GM21786 (cell line): ENCODE measurements around the gene LRRFIP2.
A peak's percentile ranks its signal among the peaks of the same experiment; 100 is the strongest.
"Not testable (repeated sequence)": the region's sequence is repeated elsewhere in the genome, so short reads cannot be mapped to it uniquely, and the experiment has no call there.

Experiments
- ATAC-seq: cut with Tn5 transposase; IDR thresholded peaks from one replicate; pipeline ENCODE4 v1.9.1; 2021; ENCODE audit not compliant: unreplicated experiment

The LRRFIP2 gene, protein sequence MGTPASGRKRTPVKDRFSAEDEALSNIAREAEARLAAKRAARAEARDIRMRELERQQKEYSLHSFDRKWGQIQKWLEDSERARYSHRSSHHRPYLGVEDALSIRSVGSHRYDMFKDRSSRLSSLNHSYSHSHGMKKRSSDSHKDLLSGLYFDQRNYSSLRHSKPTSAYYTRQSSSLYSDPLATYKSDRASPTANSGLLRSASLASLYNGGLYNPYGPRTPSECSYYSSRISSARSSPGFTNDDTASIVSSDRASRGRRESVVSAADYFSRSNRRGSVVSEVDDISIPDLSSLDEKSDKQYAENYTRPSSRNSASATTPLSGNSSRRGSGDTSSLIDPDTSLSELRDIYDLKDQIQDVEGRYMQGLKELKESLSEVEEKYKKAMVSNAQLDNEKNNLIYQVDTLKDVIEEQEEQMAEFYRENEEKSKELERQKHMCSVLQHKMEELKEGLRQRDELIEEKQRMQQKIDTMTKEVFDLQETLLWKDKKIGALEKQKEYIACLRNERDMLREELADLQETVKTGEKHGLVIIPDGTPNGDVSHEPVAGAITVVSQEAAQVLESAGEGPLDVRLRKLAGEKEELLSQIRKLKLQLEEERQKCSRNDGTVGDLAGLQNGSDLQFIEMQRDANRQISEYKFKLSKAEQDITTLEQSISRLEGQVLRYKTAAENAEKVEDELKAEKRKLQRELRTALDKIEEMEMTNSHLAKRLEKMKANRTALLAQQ

GRCh38 chr3:37174532-37175126 is at the start of gene LRRFIP2:
Gene LRRFIP2, minus strand, starts transcription at chr3:37174582. Its CDS starts 25,599 bp downstream, at chr3:37148983.
- ATAC-seq: peak; percentile 31

DNA sequence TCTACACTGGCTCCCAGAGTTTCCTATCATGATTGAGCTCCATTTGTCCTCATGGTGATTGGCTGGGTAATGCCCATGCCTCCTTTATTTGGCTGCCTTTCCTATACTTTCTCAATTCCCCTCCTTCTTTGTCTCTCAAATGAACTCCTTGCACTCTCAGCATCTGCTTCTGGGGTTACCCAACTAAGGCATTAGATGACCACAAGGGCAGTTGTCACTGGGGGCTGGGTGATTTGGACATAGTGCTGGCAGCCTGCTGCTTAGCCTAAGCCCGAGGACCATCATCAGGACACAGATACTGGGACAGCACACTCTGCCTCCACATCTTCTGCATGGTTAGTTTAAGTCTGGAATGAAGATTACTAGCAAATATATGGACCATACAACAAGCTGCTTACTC is 49.2 kb upstream of the LRRFIP2 start:
- no peak for ATAC-seq

- no peak for ATAC-seq
Measured at GRCh38 chr3:37223141-37223558, 48.8 kb upstream of the LRRFIP2 start.

DNA sequence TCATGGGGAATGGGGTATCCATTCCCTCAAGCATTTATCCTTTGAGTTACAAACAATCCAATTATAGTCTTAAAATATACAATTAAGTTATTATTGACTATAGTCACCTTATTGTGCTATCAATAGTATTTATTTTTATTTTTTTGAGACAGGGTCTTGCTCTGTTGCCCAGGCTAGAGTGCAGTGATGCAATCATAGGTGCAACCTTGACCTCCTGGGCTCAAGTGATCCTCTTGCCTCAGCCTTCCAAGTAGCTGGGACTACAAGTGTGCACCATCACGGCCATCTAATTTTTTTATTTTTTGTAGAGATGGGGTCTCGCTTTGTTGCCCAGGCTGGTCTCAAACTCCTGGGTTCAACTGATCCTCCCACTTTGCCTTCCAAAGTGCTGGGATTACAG is 48.2 kb upstream of the LRRFIP2 start:
- ATAC-seq: not testable (repeated sequence)

DNA sequence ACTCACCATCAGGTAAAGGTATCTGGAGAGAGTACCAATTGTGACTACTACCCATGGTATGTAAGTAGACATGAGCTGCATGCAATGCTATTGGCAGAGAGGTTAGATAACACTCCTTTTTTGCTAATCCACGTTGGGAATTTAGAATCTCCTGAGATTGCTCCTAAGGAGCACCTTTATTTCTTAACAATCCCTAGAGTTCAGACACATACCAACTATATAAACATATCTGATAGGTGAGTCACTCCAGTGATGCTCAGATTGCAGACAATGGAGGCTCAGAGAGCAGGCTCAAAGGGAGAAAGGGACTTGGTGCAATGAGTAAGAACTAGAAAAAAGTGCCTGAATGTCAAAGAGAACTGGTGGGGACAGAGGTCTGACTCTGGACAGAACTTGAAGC is 47.0 kb upstream of the LRRFIP2 start:
- ATAC-seq: no peak

- ATAC-seq: no peak
Measured at GRCh38 chr3:37219266-37219665, 44.9 kb upstream of the LRRFIP2 start.

DNA sequence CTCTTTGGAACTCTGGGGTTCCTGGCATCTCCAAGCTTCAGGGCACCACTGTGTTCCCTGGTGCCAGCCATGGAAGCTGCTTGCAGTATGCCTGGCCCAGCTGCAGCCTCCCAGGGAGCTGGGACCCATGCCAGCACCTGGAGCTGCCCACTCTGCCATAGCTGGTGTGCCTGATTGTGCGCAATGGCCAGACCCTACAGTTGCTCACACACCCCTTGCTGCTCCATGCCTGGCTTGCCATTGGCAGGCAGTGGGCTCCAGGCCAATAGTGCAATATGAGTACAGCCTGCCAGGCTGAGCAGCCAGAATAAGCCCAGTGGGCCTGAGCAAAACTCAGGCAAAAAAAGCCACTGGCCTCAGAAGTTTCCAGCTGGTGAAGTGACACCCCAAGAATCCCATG is 43.8 kb upstream of the LRRFIP2 start:
- no peak for ATAC-seq

GRCh38 chr3:37217098-37217849 is 42.9 kb upstream of the LRRFIP2 start:
- no peak for ATAC-seq

GRCh38 chr3:37216597-37217097 is 42.3 kb upstream of the LRRFIP2 start:
- no peak for ATAC-seq

- ATAC-seq: no peak
Measured at GRCh38 chr3:37214076-37214475, 39.7 kb upstream of the LRRFIP2 start.

GRCh38 chr3:37210230-37210629 is 35.8 kb upstream of the LRRFIP2 start:
- ATAC-seq: no peak

- ATAC-seq: not testable (repeated sequence)
Measured at GRCh38 chr3:37208576-37208975, 34.2 kb upstream of the LRRFIP2 start.

DNA sequence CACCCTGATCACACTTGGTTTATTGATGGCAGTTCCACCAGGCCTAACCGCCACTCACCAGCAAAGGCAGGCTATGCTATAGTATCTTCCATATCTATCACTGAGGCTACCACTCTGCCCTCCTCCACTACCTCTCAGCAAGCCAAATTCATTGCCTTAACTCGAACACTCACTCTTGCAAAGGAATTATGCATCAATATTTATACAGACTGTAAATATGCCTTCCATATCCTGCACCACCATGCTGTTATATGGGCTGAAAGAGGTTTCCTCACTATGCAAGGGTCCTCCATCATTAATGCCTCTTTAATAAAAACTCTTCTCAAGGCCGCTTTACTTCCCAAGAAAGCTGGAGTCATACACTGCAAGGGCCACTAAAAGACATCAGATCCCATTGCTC is 33.6 kb upstream of the LRRFIP2 start:
- not testable (repeated sequence) for ATAC-seq

- not testable (repeated sequence) for ATAC-seq
Measured at GRCh38 chr3:37206041-37206440, 31.7 kb upstream of the LRRFIP2 start.

- ATAC-seq: no peak
Measured at GRCh38 chr3:37204314-37204713, 29.9 kb upstream of the LRRFIP2 start.

- no peak for ATAC-seq
Measured at GRCh38 chr3:37202035-37202434, 27.7 kb upstream of the LRRFIP2 start.

DNA sequence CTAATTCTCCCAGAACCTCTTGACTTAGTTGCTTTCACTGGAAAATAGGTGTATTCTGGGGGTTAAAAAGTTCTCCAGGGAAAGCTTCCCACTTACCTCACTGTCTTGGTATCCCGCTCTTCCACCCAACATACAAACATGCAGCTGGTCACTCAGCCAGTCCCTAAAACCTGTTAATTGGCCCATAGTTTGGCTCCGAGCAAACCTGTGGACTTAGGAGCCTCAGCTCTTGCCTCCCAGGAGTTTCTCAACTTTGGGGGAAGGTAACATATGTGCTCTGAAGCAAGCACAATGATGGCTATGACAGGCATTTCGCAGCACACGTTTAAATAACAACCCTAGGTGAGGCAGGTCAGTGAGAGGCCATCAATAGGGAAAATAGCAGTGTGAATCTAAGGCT is 25.8 kb upstream of the LRRFIP2 start:
- no peak for ATAC-seq

GRCh38 chr3:37198996-37199395 is 24.6 kb upstream of the LRRFIP2 start:
- ATAC-seq: no peak

GRCh38 chr3:37198547-37198946 is 24.2 kb upstream of the LRRFIP2 start:
- no peak for ATAC-seq

DNA sequence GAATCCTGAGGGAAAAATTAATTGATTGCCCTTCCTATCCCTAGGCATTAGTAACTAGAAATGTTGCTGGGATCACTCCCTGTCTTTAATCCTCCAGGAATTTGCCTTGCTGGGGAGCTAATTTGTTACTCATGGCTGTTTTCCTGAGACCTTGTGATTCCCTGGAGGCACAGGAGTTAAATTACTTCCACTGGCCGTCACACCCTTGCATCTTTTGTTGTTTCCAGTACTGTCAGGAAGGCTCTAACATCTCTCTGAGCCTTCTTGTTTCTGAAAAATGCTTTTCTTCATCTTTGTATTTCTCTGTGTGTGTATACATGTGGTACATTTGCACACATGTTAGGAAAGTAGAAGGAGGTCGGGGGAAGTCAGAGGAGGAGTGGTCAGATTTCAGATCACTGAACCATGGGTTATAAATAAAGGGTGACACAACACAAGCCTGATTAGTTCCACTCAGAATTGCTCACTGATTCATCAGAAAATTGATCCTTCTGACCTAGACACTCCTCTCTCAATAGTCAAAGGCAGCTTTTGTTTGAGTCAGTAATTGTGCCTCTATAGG is 23.5 kb upstream of the LRRFIP2 start:
- no peak for ATAC-seq

DNA sequence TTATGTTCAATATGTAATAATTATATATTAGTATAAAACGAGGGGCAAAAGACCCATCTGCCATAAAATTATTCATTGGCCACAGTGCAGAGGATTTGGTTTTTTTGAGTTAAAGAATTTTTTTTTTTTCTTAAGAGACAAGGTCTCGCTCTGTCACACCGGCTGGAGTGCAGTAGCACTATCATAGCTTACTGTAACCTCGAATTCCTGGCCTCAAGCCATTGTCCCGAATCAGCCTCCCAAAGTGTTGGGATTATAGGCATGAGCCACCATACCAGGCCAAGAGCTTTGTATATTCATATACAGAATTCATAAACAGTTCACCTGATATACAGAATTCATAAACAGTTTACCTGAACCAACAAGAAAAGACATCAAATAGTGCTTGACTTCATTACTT is 20.2 kb upstream of the LRRFIP2 start:
- ATAC-seq: no peak
